ENCODE results near the gene PXDN.
"Not testable (repeated sequence)": the region's sequence is repeated elsewhere in the genome, so short reads cannot be mapped to it uniquely, and the experiment has no call there.

Gene PXDN

DNA sequence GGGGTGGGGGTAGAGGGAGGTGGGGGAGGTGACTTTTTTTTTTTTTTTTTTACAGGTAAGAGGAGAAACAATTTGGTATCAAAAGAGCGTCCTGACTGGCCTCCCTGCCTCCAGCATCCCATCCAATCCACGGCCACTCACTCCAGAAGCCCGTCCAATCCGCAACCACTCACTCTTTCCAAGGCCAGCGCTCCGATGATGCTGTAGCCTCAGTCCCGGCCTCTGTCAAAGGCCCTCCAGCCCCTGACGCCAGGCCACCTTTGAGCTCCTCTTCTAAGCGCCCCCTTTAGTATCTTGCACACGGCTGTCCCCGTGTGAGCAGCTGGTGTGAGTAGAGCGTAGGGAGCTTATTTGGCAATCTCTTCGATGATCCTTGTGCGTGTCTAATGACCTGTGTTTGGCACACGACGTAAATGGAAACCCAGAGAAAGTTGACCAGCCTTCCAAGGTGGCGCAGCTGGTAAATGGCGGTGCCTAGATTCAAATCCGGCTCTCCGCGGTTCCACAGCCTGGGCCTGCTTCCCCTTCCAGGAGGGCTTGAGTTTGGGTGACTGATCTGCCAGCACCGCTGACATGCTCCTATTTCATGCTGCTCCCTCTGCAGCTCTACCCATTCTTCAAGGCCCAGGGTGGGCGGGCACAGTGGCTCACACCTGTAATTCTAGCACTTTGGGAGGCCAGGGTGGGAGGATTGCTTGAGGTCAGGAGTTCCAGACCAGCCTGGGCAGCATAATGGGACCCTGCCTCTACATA is 23.8 kb upstream of the PXDN start:
- Mint-ChIP-seq H3K9me3 (peaks cover 1% of the 10 kb centered on the region), H3K4me1 (no peaks in the 10 kb centered on the region), H3K4me3 (no peak overlapping the region), H3K27me3 (peaks cover 2% of the 10 kb centered on the region), H3K36me3 (no peaks in the 10 kb centered on the region), H3K27ac (no peak overlapping the region)
- DNase-seq (ENCODE audit: low spot score in 2 of 2) (no peak), ATAC-seq (ENCODE audit: low read depth) (no peak)

DNA sequence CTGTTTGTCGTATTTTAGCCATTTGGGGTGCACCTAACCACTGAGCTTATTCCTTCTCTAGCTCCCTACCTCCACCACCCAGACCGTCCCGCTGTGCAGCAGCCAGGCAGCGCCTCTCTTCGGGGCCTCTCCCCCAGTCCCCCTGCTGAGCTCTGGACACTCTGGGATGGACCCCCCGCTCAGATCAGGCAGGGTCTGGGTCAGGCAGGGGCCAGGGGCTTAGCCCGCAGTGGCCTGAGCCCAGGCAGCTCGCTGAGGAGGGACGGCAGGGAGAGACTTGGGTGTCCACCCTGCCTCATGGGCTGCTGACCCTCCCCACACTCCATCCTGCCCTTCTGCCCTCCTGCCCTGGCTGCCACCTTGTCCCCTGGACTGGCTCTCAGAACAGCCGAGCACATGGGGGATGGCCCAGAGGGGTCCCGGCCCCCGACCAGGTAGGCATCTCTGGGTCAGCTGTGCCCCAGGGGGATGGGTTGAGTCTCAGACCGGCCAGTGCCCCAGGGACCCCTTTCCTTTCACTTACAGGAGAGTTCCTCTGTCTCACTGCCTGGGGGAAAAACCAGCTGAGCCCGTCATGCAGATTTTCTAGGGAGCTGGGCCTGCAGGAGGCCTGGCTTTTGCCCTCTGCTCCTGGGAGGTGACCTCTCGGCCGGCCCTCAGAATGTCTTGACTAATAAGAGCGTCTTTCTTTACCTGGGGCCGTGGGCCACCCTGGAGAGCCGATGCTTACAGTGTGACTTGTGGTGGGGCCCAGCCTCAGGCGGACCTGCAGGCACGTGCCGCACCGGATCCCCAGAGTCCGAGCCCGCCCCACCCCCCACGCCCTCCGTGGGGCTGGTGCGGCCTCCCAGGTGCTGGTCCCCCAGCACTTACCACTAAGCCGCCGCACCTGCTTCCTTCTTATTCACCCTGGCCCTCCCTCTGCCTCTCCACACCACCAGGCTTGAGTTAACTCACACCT is 22.8 kb upstream of the PXDN start:
- Mint-ChIP-seq H3K4me1 (no peaks in the 10 kb centered on the region), H3K27me3 (peaks cover 2% of the 10 kb centered on the region), H3K36me3 (no peaks in the 10 kb centered on the region), H3K9me3 (peaks cover 1% of the 10 kb centered on the region), H3K27ac (no peak overlapping the region), H3K4me3 (no peak overlapping the region)
- ATAC-seq (ENCODE audit: low read depth) (no peak), DNase-seq (ENCODE audit: low spot score in 2 of 2) (no peak)

DNA sequence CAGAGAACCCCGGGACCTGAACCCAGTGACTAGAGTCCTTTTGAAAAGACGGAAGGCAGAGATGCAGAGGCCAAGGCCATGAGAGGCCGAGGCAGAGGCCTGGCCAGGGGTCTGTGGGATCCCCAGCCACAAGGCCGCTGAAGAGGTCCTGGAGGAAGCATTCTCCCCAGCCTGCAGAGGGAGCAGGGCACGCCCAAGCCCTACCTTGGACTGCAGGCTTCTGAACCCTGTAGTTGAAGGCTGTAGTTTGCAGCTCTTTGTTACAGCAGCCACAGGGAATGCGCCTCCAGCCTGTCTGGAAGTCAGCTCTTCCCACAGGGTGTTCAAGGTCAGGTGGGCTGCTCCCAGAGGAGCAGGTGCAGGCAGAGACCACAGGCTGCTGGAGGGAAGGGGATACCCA is 22.1 kb upstream of the PXDN start:
- peaks cover 2% of the 10 kb centered on the region for H3K27me3 Mint-ChIP-seq

DNA sequence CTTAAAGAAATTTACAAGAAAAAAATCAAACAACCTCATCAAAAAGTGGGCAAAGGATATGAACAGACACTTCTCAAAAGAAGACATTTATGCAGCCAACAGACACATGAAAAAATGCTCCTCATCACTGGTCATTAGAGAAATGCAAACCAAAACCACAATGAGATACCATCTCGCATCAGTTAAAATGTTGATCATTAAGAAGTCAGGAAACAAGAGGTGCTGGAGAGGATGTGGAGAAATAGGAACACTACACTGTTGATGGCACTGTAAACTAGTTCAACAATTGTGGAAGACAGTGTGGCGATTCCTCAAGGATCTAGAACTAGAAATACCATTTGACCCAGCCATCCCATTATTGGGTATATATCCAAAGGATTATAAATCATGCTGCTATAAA is 20.9 kb upstream of the PXDN start:
- not testable (repeated sequence) for DNase-seq (ENCODE audit: low spot score in 2 of 2); H3K9me3 Mint-ChIP-seq; ATAC-seq (ENCODE audit: low read depth); H3K4me1 Mint-ChIP-seq; H3K36me3 Mint-ChIP-seq; H3K4me3 Mint-ChIP-seq; H3K27me3 Mint-ChIP-seq; H3K27ac Mint-ChIP-seq

More for the DNA sequence above, 22.1 kb upstream of the PXDN start:
- Mint-ChIP-seq H3K9me3 (peaks cover 1% of the 10 kb centered on the region), H3K36me3 (no peaks in the 10 kb centered on the region), H3K27ac (no peak overlapping the region), H3K4me3 (no peak overlapping the region), H3K4me1 (no peaks in the 10 kb centered on the region)
- DNase-seq (ENCODE audit: low spot score in 2 of 2), result no peak
- ATAC-seq (ENCODE audit: low read depth), result no peak

DNA sequence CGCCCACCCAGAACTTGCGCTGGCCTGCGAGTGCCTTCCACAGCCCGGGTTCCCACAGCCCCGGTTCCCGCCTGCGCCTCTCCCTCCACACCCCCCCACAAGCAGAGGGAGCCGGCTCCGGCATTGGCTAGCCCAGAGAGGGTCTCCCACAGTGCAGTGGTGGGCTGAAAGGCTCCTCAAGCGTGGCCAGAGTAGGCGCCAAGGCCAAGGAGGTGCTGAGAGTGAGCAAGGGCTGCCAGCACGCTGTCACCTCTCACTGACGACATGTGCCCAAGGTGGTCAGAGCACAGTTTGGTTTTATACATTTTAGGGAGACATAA is 15.3 kb upstream of the PXDN start:
- no peak overlapping the region for H3K4me3 Mint-ChIP-seq
- H3K27me3 Mint-ChIP-seq, result peaks cover 3% of the 10 kb centered on the region
- H3K36me3 Mint-ChIP-seq, result no peaks in the 10 kb centered on the region
- H3K9me3 Mint-ChIP-seq, result peaks cover 3% of the 10 kb centered on the region
- H3K27ac Mint-ChIP-seq, result no peak overlapping the region
- ATAC-seq (ENCODE audit: low read depth) (no peak), DNase-seq (ENCODE audit: low spot score in 2 of 2) (no peak)
- no peaks in the 10 kb centered on the region for H3K4me1 Mint-ChIP-seq

DNA sequence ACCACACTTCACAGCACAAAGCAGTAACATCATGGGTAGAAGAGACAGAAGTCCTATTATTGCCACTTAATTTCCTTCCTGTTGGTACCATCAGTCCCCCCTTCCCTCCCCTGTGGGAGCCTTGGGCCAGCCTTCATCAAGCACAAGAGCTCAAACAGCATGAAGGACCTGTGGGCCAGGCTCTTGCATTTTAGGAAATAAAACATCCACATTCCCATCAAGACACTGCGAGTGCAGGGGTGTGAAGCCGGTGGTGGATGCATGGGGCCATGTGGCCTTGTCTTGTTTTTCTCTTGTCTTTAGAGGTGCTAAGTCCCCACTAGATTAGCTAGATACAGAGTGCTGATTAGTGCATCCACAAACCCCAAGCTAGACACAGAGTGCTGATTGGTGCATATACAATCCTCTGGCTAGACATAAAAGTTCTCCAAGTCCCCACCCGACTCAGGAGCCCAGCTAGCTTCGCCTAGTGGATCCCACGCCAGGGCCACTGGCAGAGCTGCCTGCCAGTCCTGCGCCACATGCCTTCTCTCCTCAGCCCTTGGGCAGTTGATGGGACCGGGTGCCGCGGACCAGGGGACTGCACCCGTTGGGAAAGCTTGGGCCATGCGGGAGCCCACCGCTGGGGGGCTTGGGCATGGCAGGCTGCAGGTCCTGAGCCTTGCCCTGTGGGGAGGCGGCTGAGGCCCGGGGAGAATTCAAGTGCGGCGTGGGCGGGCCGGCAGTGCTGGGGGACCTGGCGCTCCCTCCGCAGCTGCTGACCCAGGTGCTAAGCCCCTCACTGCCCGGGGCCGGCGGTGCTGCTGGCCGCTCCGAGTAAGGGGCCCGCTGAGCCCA is 14.7 kb upstream of the PXDN start:
- peaks cover 3% of the 10 kb centered on the region for H3K27me3 Mint-ChIP-seq
- no peak for DNase-seq (ENCODE audit: low spot score in 2 of 2)
- no peaks in the 10 kb centered on the region for H3K36me3 Mint-ChIP-seq
- H3K4me3 Mint-ChIP-seq, result no peak overlapping the region
- no peaks in the 10 kb centered on the region for H3K4me1 Mint-ChIP-seq
- ATAC-seq (ENCODE audit: low read depth), result no peak
- H3K9me3 Mint-ChIP-seq, result peaks cover 3% of the 10 kb centered on the region
- H3K27ac Mint-ChIP-seq, result no peak overlapping the region

DNA sequence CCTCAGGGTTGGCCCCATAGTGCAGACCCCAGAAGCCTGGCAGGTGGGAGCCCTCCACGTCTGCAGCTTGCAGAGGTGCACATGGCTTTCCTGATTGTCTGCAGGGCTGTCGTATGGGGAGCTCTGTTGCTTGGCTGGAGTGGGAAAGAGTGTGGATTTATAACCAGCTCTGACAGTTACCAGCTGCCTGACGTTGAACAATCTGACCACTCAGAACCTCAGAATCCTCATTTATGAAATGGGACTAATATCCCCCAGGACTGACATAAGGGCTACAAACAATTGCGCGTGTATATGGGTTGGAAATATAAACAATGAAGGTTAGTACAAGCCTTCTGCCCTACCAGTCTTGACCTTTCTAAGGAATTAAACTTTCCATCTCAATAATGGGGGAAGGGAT is 13.9 kb upstream of the PXDN start:
- H3K27ac Mint-ChIP-seq, result no peak overlapping the region
- H3K4me1 Mint-ChIP-seq, result no peaks in the 10 kb centered on the region
- peaks cover 3% of the 10 kb centered on the region for H3K27me3 Mint-ChIP-seq
- no peak for DNase-seq (ENCODE audit: low spot score in 2 of 2)
- H3K9me3 Mint-ChIP-seq, result peaks cover 3% of the 10 kb centered on the region
- H3K36me3 Mint-ChIP-seq, result no peaks in the 10 kb centered on the region
- H3K4me3 Mint-ChIP-seq, result no peak overlapping the region
- ATAC-seq (ENCODE audit: low read depth), result no peak

DNA sequence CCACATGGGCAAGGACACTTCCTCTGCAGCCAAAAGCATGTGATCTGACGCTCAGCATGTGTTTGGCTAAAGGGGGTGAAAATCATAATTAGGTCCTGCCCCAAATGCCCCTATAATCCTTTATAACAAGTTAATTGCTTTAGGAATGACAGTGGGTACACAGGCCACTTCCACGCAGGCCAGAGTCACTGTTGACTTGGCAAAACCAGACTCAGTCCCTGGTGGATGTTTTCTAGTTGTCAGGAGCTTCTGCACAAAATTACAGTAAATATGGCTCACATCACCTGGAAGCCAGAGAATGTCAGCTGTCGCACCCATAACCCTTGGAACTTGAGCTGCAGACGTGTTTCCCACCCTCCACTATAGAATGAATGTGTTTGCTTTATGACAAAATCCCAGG is 13.3 kb upstream of the PXDN start:
- H3K27me3 Mint-ChIP-seq, result peaks cover 3% of the 10 kb centered on the region
- H3K4me3 Mint-ChIP-seq, result no peak overlapping the region
- no peak for ATAC-seq (ENCODE audit: low read depth)
- no peak overlapping the region for H3K27ac Mint-ChIP-seq
- H3K36me3 Mint-ChIP-seq, result no peaks in the 10 kb centered on the region
- no peaks in the 10 kb centered on the region for H3K4me1 Mint-ChIP-seq
- H3K9me3 Mint-ChIP-seq, result peaks cover 3% of the 10 kb centered on the region
- DNase-seq (ENCODE audit: low spot score in 2 of 2), result no peak

DNA sequence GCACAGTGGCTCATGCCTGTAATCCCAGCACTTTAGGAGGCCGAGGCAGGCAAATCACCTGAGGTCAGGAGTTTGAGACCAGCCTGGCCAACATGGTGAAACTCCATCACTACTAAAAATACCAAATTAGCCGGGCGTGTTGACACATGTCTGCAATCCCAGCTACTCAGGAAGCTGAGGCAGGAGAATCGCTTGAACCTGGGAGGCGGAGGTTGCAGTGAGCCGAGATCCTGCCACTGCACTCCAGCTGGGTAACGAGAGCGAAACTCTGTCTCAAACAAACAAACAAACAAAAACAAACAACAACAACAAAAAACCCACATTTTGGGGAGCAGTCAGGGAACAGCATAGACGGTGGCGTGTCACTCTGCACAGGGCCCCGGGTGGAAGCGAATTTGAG is 12.8 kb upstream of the PXDN start:
- DNase-seq (ENCODE audit: low spot score in 2 of 2); H3K27ac Mint-ChIP-seq; H3K4me1 Mint-ChIP-seq; H3K9me3 Mint-ChIP-seq; H3K36me3 Mint-ChIP-seq; H3K4me3 Mint-ChIP-seq; ATAC-seq (ENCODE audit: low read depth); H3K27me3 Mint-ChIP-seq: not testable (repeated sequence)

DNA sequence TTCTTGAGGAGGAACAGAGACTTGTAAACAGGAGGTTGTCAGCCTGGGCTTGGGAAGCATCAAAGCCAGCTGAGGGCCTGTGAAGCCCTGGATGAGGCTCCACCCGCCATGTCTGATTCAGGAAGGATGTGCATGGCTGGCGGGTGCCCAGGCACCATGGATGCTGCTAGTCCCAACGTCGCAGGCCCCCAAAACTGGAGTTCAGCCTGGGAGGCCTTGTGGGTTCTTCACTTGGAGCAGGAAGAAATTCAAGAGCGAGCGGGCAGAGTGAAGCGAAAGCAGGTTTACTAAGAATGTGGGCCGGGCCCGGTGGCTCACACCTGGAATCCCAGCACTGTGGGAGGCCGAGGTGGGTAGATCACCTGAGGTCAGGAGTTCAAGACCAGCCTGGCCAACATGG is 12.1 kb upstream of the PXDN start:
- DNase-seq (ENCODE audit: low spot score in 2 of 2) (no peak), ATAC-seq (ENCODE audit: low read depth) (no peak)
- H3K36me3 Mint-ChIP-seq, result no peaks in the 10 kb centered on the region
- H3K4me1 Mint-ChIP-seq, result no peaks in the 10 kb centered on the region
- H3K27ac Mint-ChIP-seq, result no peak overlapping the region
- H3K27me3 Mint-ChIP-seq, result peaks cover 5% of the 10 kb centered on the region
- no peak overlapping the region for H3K4me3 Mint-ChIP-seq
- peaks cover 3% of the 10 kb centered on the region for H3K9me3 Mint-ChIP-seq

DNA sequence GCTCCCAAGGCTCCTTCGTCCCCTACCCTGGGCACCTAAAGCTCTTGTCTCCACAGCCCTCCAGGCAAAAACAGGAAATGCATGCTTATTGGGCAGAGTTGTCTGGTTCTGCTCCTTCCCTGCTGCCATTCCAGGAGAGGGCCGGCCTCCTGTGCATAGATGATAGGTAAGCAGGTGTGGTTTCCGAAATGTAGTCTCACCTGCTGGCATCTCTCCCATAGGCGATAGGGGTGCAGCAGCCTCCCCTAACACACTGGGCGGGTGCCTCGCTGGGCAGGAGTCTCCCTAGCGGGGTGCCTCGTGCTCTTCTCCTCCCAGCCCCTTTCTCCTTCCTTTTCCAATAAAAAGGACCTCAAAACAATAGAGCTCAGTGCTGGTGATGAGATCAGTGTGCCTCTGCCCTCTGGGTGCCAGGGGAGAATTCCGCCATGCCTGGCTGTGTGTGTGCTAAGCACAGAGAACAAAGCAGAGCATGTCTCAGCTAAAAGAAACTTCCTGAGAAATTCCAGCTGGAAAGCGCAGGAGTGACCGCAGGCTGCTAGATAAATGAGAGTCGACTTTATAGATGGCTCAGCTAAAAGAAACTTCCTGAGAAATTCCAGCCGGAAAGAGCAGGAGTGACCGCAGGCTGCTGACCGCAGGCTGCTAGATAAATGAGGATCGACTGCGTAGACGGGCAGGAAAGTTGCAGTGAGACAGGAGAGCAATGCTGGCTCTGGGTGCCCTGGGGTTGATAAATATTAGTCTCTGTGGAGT is 11.3 kb upstream of the PXDN start:
- Mint-ChIP-seq H3K36me3 (no peaks in the 10 kb centered on the region), H3K4me1 (peaks cover 2% of the 10 kb centered on the region), H3K27ac (no peak overlapping the region), H3K9me3 (peaks cover 3% of the 10 kb centered on the region), H3K27me3 (peaks cover 5% of the 10 kb centered on the region), H3K4me3 (no peak overlapping the region)
- ATAC-seq (ENCODE audit: low read depth) (no peak), DNase-seq (ENCODE audit: low spot score in 2 of 2) (no peak)

DNA sequence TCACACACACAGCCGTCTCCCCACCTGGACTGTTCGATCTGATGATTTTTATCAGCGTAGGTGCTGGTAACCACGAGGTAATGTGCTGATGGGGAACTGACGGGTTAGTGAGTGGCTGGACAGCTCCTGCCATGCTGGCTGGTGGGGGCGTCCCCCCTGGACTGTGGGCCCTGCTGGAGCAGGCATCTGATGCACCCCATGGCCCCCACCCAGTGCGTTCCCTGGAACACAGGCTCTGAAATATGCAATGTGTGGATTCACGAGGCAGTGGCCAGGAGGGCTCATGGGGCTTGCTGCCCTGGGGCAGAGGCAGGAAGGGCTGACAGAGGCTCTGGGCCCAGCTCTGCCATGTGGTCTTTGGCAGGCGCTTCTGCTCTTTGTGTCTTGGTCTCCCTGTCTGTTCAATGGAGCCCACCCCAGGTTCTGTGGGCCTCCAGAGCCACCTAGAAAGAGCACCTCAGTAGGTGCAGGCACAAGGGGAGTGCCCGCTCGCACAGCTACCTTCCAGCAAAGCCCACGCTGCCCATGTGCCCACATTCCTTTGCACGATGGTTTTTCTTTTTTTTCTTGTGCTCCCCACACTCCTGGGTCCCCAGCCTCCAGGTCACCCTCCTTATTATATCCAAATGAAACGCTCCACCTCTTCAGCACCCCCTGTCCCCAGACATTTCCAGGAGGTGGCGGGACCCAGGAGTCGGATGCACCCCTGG is 10.3 kb upstream of the PXDN start:
- ATAC-seq (ENCODE audit: low read depth), result no peak
- peaks cover 2% of the 10 kb centered on the region for H3K4me1 Mint-ChIP-seq
- H3K4me3 Mint-ChIP-seq, result no peak overlapping the region
- no peak for DNase-seq (ENCODE audit: low spot score in 2 of 2)
- no peak overlapping the region for H3K27ac Mint-ChIP-seq
- peaks cover 4% of the 10 kb centered on the region for H3K27me3 Mint-ChIP-seq
- H3K36me3 Mint-ChIP-seq, result no peaks in the 10 kb centered on the region
- H3K9me3 Mint-ChIP-seq, result peaks cover 3% of the 10 kb centered on the region

DNA sequence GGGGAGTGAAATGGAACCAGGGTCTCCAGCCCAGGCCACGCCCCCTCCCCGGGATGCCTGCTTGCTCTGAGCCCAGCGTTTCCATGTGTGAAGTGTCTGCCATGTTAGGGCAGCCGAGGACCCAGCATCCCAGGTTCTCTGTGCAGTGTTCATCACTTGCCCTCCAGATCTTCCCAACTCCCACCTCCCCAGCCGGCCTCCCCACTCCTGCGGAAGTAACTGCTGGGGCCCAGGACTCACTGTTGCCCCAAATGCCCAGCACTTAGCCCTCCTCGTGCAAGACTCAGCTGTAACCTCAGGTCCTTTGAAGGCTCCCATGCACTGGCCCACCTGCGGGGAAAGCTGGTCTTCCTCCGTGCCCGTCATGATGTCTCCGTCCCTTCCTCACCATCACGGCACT is 9.7 kb upstream of the PXDN start:
- no peak for DNase-seq (ENCODE audit: low spot score in 2 of 2)
- Mint-ChIP-seq H3K9me3 (peaks cover 3% of the 10 kb centered on the region), H3K4me3 (no peak overlapping the region), H3K27me3 (peaks cover 4% of the 10 kb centered on the region), H3K36me3 (no peaks in the 10 kb centered on the region), H3K4me1 (peaks cover 2% of the 10 kb centered on the region), H3K27ac (no peak overlapping the region)
- no peak for ATAC-seq (ENCODE audit: low read depth)
